ENCODE data around the gene MFAP4. TPM values are rescaled to one million over a fixed set of nuclear protein-coding genes. Genes with fewer than 3 reads are reported as not detected.

Gene MFAP4
- total and polyA plus RNA-seq, 9 donors, result 46.5 to 380 (median 179) TPM

DNA sequence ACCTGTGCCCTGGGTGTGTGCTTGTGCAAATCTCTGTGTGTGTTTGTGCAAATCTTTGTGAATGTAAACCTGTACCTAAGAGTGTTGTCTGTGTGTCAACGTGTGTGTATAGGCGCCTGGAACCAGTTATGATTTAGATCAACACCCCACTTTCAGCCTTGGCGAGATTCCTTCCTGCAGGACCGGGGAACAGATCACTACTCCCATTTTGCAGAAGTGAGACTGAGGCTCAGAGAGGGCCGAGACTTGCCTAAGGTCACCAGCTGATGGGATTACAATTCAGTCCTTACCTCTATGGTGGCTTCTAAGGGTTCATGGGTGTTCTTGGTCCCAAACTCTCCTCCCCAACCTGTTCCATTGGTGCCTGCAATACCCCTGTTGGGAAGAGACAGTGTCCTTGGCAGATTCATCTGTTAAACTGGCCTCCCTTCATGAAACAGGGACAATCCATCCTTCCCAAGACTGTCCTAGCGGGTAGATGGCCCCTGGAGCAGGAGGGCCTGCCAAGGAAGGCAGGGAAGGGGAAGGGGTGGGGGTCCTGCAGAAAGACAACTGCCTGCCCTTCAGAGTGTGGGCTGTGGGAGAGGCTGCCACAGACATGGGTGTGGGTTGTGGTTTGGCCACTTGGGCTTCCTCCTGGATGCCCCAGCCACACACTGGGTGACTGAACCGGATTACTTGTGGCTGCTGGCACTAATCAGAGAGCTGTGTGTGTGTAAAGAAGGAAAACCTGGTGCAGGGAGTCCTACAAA is 15.6 kb downstream of the MFAP4 start:
- H3K27ac ChIP-seq, result no peak overlapping the region
- 90 to 92% (median 92%) methylated on average over 7 of the region's 7 CpGs for WGBS, 3 donors
- no peak overlapping the region for H3K4me3 ChIP-seq
- no peaks in the 10 kb centered on the region for H3K9me3 ChIP-seq
- H3K36me3 ChIP-seq, result no peaks in the 10 kb centered on the region
- DNase-seq, result no peak
- TF ChIP-seq POLR2A (IDR thresholded peaks at IDR 0.05), result no peak
- TF ChIP-seq EP300 (IDR thresholded peaks at IDR 0.05), result no peak
- TF ChIP-seq, protein P1, sequence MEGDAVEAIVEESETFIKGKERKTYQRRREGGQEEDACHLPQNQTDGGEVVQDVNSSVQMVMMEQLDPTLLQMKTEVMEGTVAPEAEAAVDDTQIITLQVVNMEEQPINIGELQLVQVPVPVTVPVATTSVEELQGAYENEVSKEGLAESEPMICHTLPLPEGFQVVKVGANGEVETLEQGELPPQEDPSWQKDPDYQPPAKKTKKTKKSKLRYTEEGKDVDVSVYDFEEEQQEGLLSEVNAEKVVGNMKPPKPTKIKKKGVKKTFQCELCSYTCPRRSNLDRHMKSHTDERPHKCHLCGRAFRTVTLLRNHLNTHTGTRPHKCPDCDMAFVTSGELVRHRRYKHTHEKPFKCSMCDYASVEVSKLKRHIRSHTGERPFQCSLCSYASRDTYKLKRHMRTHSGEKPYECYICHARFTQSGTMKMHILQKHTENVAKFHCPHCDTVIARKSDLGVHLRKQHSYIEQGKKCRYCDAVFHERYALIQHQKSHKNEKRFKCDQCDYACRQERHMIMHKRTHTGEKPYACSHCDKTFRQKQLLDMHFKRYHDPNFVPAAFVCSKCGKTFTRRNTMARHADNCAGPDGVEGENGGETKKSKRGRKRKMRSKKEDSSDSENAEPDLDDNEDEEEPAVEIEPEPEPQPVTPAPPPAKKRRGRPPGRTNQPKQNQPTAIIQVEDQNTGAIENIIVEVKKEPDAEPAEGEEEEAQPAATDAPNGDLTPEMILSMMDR (IDR thresholded peaks at IDR 0.05), result no peak
- no peaks in the 10 kb centered on the region for H3K27me3 ChIP-seq
- no peaks in the 10 kb centered on the region for H3K4me1 ChIP-seq (ENCODE audit: insufficient read depth)
- intact Hi-C loops (cut with DNase I), result no loop called here

DNA sequence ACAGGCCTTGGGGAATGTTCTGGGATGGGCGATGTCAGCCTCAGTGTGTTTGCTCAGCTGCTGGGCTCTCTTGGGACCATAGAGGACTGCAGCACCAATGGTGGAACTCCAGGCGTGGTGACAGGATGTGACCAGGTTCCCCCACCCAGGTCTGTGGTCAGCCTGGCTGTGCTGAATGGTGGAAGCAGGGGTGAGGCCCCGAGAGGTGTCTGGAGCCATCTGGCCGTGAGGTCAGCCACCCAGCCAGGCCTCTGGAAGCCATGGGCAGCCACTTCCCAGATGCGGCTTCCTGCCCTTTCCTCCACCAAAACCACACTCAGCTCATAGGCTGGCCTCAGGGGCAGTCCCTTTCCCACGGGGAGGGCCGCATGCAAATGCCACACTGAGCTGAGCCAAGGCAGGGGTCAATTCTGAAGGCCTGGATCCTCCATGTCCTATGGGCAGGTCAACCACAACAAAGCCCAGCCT is 16.5 kb downstream of the MFAP4 start:
- Histone ChIP-seq H3K27me3 (no peaks in the 10 kb centered on the region), H3K27ac (no peak overlapping the region), H3K9me3 (no peaks in the 10 kb centered on the region), H3K4me1 (ENCODE audit: insufficient read depth) (no peaks in the 10 kb centered on the region), H3K36me3 (no peaks in the 10 kb centered on the region), H3K4me3 (no peak overlapping the region)
- 80 to 89% (median 85%) methylated on average over 7 of the region's 7 CpGs for WGBS, 3 donors
- peak in 1 of 5 donors; percentile 39 for DNase-seq
- TF ChIP-seq EP300 (IDR thresholded peaks at IDR 0.05) (no peak), POLR2A (IDR thresholded peaks at IDR 0.05) (no peak)
- intact Hi-C loops (cut with DNase I), result no loop called here

DNA sequence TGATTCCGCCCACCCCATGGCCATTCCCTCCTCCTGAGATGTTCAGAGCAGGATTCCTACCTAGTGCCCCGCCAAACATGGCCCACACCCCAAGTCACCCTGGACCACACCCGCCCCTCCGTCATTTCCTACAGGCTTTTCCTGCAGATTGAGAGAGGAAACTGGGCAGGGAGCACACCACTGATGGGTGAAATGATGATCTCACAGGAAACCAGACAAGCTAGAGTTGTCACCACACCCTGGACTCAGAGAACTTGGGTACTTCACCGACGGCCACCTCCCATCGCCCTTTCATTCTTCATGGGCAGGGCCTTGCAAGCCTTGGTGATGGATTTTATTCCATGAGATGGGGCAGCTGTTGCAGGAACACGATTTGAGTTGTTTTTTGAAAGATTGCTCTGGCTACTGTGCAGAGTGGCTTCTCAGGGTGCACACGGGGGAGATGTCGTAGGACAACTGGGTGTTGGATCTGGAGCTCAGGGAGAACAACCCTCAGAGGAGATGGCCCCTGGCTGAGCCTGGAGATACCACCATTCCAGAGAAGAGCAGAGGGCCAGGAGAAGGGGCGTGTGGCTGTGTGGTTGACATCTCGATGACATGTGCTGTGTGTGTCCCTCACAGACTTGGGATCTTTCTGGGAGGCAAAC is 17.0 kb downstream of the MFAP4 start:
- no peak overlapping the region for H3K27ac ChIP-seq
- TF ChIP-seq, protein P1 (IDR thresholded peaks at IDR 0.05), result no peak
- no peak for TF ChIP-seq EP300 (IDR thresholded peaks at IDR 0.05)
- TF ChIP-seq POLR2A (IDR thresholded peaks at IDR 0.05), result no peak
- 85 to 86% (median 85%) methylated on average over 12 of the region's 12 CpGs for WGBS, 3 donors
- no peaks in the 10 kb centered on the region for H3K27me3 ChIP-seq
- H3K4me3 ChIP-seq, result no peak overlapping the region
- intact Hi-C loops (cut with DNase I), result loop anchor here in 2 of 4 donors (10.0 kb wide), 2 partner anchors 385 to 395 kb away; no protein-coding TSS in a partner anchor
- H3K4me1 ChIP-seq (ENCODE audit: insufficient read depth), result no peaks in the 10 kb centered on the region
- peak in 1 of 5 donors; percentile 41 for DNase-seq
- H3K36me3 ChIP-seq, result no peaks in the 10 kb centered on the region
- H3K9me3 ChIP-seq, result no peaks in the 10 kb centered on the region

DNA sequence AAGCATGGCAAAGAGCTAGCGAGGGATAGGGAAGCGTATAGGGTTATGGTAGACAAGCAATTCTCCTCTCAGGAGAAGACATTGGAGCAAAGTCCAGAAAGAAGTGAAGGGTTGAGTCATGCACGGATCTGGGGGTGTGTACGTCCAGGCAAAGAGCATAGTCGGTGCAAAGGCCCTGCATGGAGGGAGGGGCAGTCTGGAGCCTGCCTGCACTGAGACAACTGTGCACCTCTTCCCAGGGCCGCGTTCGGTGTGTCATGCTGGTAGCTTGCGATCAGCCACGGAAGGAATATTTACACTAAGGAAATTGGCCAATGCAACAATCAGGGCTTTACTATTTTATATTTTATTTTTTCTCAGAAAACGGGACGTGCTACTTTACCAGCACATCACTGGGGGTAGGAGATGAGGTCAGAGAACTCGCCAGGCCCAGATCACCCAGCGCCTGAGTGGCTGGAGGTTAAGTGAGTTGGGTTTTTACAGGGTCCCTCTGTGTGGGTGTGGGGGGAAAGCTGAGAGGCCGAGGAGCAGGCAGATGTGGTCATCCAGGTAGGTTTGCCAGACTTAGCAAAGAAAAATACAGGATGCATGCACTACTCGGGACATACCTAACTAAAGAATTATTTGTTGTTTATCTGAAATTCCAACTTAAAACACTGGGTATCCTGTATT is 17.7 kb downstream of the MFAP4 start:
- WGBS, 3 donors, result 90 to 93% (median 91%) methylated on average over 16 of the region's 16 CpGs
- intact Hi-C loops (cut with DNase I), result loop anchor here in 2 of 4 donors (10.0 kb wide), 2 partner anchors 386 to 396 kb away; no protein-coding TSS in a partner anchor
- Histone ChIP-seq H3K27ac (no peak overlapping the region), H3K27me3 (no peaks in the 10 kb centered on the region), H3K4me1 (ENCODE audit: insufficient read depth) (no peaks in the 10 kb centered on the region), H3K9me3 (no peaks in the 10 kb centered on the region), H3K4me3 (no peak overlapping the region), H3K36me3 (no peaks in the 10 kb centered on the region)
- DNase-seq, result peak in 2 of 5 donors; percentile 13 to 16
- TF ChIP-seq, protein P1 (IDR thresholded peaks at IDR 0.05), result no peak
- no peak for TF ChIP-seq EP300 (IDR thresholded peaks at IDR 0.05)
- no peak for TF ChIP-seq POLR2A (IDR thresholded peaks at IDR 0.05)
